Measurements from ENCODE around the gene PRPF40B. TPM values are rescaled to one million over a fixed set of nuclear protein-coding genes. Genes with fewer than 3 reads are reported as not detected.
A peak's percentile ranks its signal among the peaks of the same experiment; 100 is the strongest.

The PRPF40B gene
- total RNA-seq, 1 donor from 2014 or later: 18.1 TPM

- Mint-ChIP-seq H3K4me1 (peaks cover under 1% of the 10 kb centered on the region), H3K4me3 (no peak overlapping the region), H3K27me3 (ENCODE audit: insufficient read depth, low read depth) (peaks cover 3% of the 10 kb centered on the region), H3K36me3 (peaks cover 12% of the 10 kb centered on the region), H3K27ac (no peak overlapping the region), H3K9me3 (peaks cover 2% of the 10 kb centered on the region)
- Histone ChIP-seq H3K36me3 (no peaks in the 10 kb centered on the region), H3K27ac (no peak overlapping the region), H4K20me1 (ENCODE audit: low read depth) (peaks cover 2% of the 10 kb centered on the region), H3K9me3 (ENCODE audit: low read depth) (no peaks in the 10 kb centered on the region), H3K4me3 (no peak overlapping the region), H3K27me3 (no peaks in the 10 kb centered on the region), H3K79me2 (ENCODE audit: low read depth) (peaks cover under 1% of the 10 kb centered on the region), H3K4me1 (no peaks in the 10 kb centered on the region), H3K4me2 (no peak overlapping the region), H3F3A (ENCODE audit: low read depth) (no peaks in the 10 kb centered on the region), H3K9ac (no peak overlapping the region), H2AFZ (replicated peaks) (no peak overlapping the region)
- no peak for TF ChIP-seq EZH2 (IDR thresholded peaks at IDR 0.05)
- peak; percentile 7 for TF ChIP-seq CTCF (IDR thresholded peaks at IDR 0.05)
- no peak for DNase-seq (ENCODE audit: low spot score)
Measured at GRCh38 chr12:49587174-49587908, 36.0 kb upstream of the PRPF40B start.

- Histone ChIP-seq H3K36me3 (no peaks in the 10 kb centered on the region), H3K27me3 (no peaks in the 10 kb centered on the region), H3K79me2 (ENCODE audit: low read depth) (no peaks in the 10 kb centered on the region), H3K4me1 (no peaks in the 10 kb centered on the region), H2AFZ (replicated peaks) (no peak overlapping the region), H3K9ac (no peak overlapping the region), H3K4me3 (no peak overlapping the region), H4K20me1 (ENCODE audit: low read depth) (no peaks in the 10 kb centered on the region), H3K4me2 (no peak overlapping the region), H3F3A (ENCODE audit: low read depth) (no peaks in the 10 kb centered on the region), H3K9me3 (ENCODE audit: low read depth) (no peaks in the 10 kb centered on the region), H3K27ac (no peak overlapping the region)
- Mint-ChIP-seq H3K36me3 (peaks cover 12% of the 10 kb centered on the region), H3K27me3 (ENCODE audit: insufficient read depth, low read depth) (peaks cover 3% of the 10 kb centered on the region), H3K9me3 (peaks cover 2% of the 10 kb centered on the region), H3K27ac (no peak overlapping the region), H3K4me3 (no peak overlapping the region), H3K4me1 (no peaks in the 10 kb centered on the region)
- no peak for DNase-seq (ENCODE audit: low spot score)
- TF ChIP-seq CTCF (IDR thresholded peaks at IDR 0.05) (no peak), EZH2 (IDR thresholded peaks at IDR 0.05) (no peak), EZH2phosphoT487 (IDR thresholded peaks at IDR 0.05) (no peak)
Measured at GRCh38 chr12:49588281-49588680, 35.1 kb upstream of the PRPF40B start.

GRCh38 chr12:49588721-49589516 is 34.4 kb upstream of the PRPF40B start:
- no peaks in the 10 kb centered on the region for H3K4me1 ChIP-seq
- H3K4me2 ChIP-seq: no peak overlapping the region
- H3K27ac Mint-ChIP-seq: no peak overlapping the region
- no peak overlapping the region for H2AFZ ChIP-seq (replicated peaks)
- no peaks in the 10 kb centered on the region for H3K9me3 ChIP-seq (ENCODE audit: low read depth)
- no peaks in the 10 kb centered on the region for H3K27me3 ChIP-seq
- peaks cover 13% of the 10 kb centered on the region for H3K36me3 Mint-ChIP-seq
- no peak for DNase-seq (ENCODE audit: low spot score)
- no peaks in the 10 kb centered on the region for H3K79me2 ChIP-seq (ENCODE audit: low read depth)
- H3K4me1 Mint-ChIP-seq: no peaks in the 10 kb centered on the region
- H3K27ac ChIP-seq: no peak overlapping the region
- H3K9me3 Mint-ChIP-seq: peaks cover 2% of the 10 kb centered on the region
- no peaks in the 10 kb centered on the region for H3F3A ChIP-seq (ENCODE audit: low read depth)
- peaks cover 3% of the 10 kb centered on the region for H3K27me3 Mint-ChIP-seq (ENCODE audit: insufficient read depth, low read depth)
- H4K20me1 ChIP-seq (ENCODE audit: low read depth): no peaks in the 10 kb centered on the region
- H3K4me3 Mint-ChIP-seq: no peak overlapping the region
- H3K9ac ChIP-seq: no peak overlapping the region
- H3K4me3 ChIP-seq: no peak overlapping the region
- H3K36me3 ChIP-seq: no peaks in the 10 kb centered on the region
- no peak for TF ChIP-seq CTCF (IDR thresholded peaks at IDR 0.05)
- no peak for TF ChIP-seq EZH2phosphoT487 (IDR thresholded peaks at IDR 0.05)
- TF ChIP-seq EZH2 (IDR thresholded peaks at IDR 0.05): no peak

Measured in neural progenitor cell (in vitro differentiated cells).